Sigmoid colon (tissue), 7 donors: ENCODE data around the gene RPP30. TPM values are rescaled to one million over a fixed set of nuclear protein-coding genes. Genes with fewer than 3 reads are reported as not detected.

Experiments
- DNase-seq: peaks from one replicate; pipeline ENCODE4 v3.0.0-alpha.2; 2019
- H3K27ac ChIP-seq, 4 donors: fragments of 200-600 bp; sonication (generic); one replicate each; pipeline ENCODE4 v1.5.1; 2016 to 2019; ENCODE audit warnings: mild to moderate bottlenecking in 1 of 4
- H3K27me3 ChIP-seq, 3 donors: fragments of 200-600 bp; sonication (generic); one replicate each; pipeline ENCODE4 v1.5.1; 2019; ENCODE audit warnings: mild to moderate bottlenecking in 1 of 3
- H3K36me3 ChIP-seq, 4 donors: fragments of 200-600 bp; sonication (generic); one replicate each; pipeline ENCODE4 v1.5.1; 2016 to 2019
- H3K4me1 ChIP-seq, 4 donors: fragments of 200-600 bp; sonication (generic); one replicate each; pipeline ENCODE4 v1.5.1; 2017 to 2019
- H3K4me3 ChIP-seq, 4 donors: fragments of 200-600 bp; sonication (generic); one replicate each; pipeline ENCODE4 v1.5.1; 2017 to 2019; ENCODE audit warnings: mild to moderate bottlenecking in 2 of 4, moderate library complexity in 1 of 4
- H3K9me3 ChIP-seq, 4 donors: fragments of 200-600 bp in 3 of 4; sonication (generic) in 3 of 4; one replicate each; pipeline versions ENCODE4 v1.5.1 to v1.6.1; 2013 to 2019
- CTCF ChIP-seq, 4 experiments: fragments of 450-650 bp in 3 of 4; fragments of 200-600 bp in 1 of 4; IDR thresholded peaks; one replicate each; pipeline ENCODE4 v1.5.1; 2016 to 2019; ENCODE audit warnings: antibody characterized with exemption in 4 of 4, mild to moderate bottlenecking in 3 of 4, moderate library complexity in 2 of 4
- EP300 ChIP-seq, 4 donors: sonication (generic); formaldehyde crosslinking; IDR thresholded peaks; one replicate each; pipeline ENCODE4 v1.6.1; 2017; ENCODE audit warnings: antibody characterized with exemption in 4 of 4
- POLR2A ChIP-seq, 2 donors: fragments of 450-650 bp; IDR thresholded peaks; one replicate each; pipeline ENCODE4 v1.6.1; 2016; ENCODE audit warnings: antibody characterized with exemption in 2 of 2, mild to moderate bottlenecking in 2 of 2, moderate library complexity in 2 of 2
- POLR2AphosphoS5 ChIP-seq, 4 donors: sonication (generic); formaldehyde crosslinking; IDR thresholded peaks; one replicate each; pipeline ENCODE4 v1.6.1; 2017; ENCODE audit warnings: antibody characterized with exemption in 4 of 4
- WGBS, 2 donors: extraction: QIAGEN DNeasy Blood & Tissue Kit; methylation state at CpG; one replicate each; pipeline ENCODE4 v1.1.7; 2013; 5-methylcytosine and 5-hydroxymethylcytosine counted together
- intact Hi-C: fragments of 100-400 bp; cut with DNase I; formaldehyde crosslinking; loops from one replicate; pipeline ENCODE4 v1.15.1; 2023
- polyA plus RNA-seq, 3 donors: library from polyadenylated mRNA; stranded (reverse); fragments of 200-250 nt; gene quantifications; one replicate each; pipeline ENCODE4 v1.2.3, GENCODE V29; 2013
- total RNA-seq, 4 donors: library from RNA; depleted of rRNA; stranded (reverse); fragments of >200 nt; gene quantifications; one replicate each; pipeline ENCODE4 v1.1.0, GENCODE V29; 2016
- donor health status: healthy with polysubstance abuse.
- donor health status: Bipolar disorder and iron deficiency.
- donor health status: healthy.

The RPP30 gene
- total and polyA plus RNA-seq, 7 donors, result 14.7 to 41.3 (median 29.6) TPM

- Histone ChIP-seq H3K36me3 (no peaks in the 10 kb centered on the region), H3K4me1 (peaks cover 0 to 7% (median 2%) of the 10 kb centered on the region in 4 donors), H3K27ac (no peak overlapping the region), H3K9me3 (no peaks in the 10 kb centered on the region), H3K4me3 (no peak overlapping the region), H3K27me3 (no peaks in the 10 kb centered on the region)
- DNase-seq, result no peak
- intact Hi-C loops, result no loop called here
- WGBS, 2 donors, result 69 to 74% methylated on average over 4 of the region's 4 CpGs
- TF ChIP-seq CTCF (IDR thresholded peaks at IDR 0.05) (no peak), EP300 (IDR thresholded peaks at IDR 0.05) (no peak), POLR2AphosphoS5 (IDR thresholded peaks at IDR 0.05) (no peak), POLR2A (IDR thresholded peaks at IDR 0.05) (no peak)
These were observed 40.4 kb downstream of the RPP30 start for GRCh38 chr10:90912174-90912573.

- TF ChIP-seq POLR2A (IDR thresholded peaks at IDR 0.05), result no peak
- TF ChIP-seq EP300 (IDR thresholded peaks at IDR 0.05), result no peak
- 95% methylated on average over 7 of the region's 7 CpGs for WGBS, 2 donors
- Histone ChIP-seq H3K9me3 (no peaks in the 10 kb centered on the region), H3K36me3 (no peaks in the 10 kb centered on the region), H3K4me3 (no peak overlapping the region), H3K27me3 (no peaks in the 10 kb centered on the region), H3K4me1 (peaks cover 0 to 7% (median 2%) of the 10 kb centered on the region in 4 donors), H3K27ac (no peak overlapping the region)
- no peak for DNase-seq
- intact Hi-C loops, result no loop called here
These were observed 41.2 kb downstream of the RPP30 start for GRCh38 chr10:90912854-90913479.

- H3K4me1 ChIP-seq, result peaks cover 0 to 7% (median 2%) of the 10 kb centered on the region in 4 donors
These were observed 42.1 kb downstream of the RPP30 start for GRCh38 chr10:90913774-90914420.

GRCh38 chr10:90914992-90915765 lies 43.4 kb downstream of the RPP30 start:
- intact Hi-C loops, result no loop called here
- TF ChIP-seq POLR2AphosphoS5 (IDR thresholded peaks at IDR 0.05) (no peak), CTCF (IDR thresholded peaks at IDR 0.05) (no peak), POLR2A (IDR thresholded peaks at IDR 0.05) (no peak), EP300 (IDR thresholded peaks at IDR 0.05) (no peak)
- H3K9me3 ChIP-seq, result no peaks in the 10 kb centered on the region
- no peaks in the 10 kb centered on the region for H3K36me3 ChIP-seq
- peaks cover 0 to 7% (median 2%) of the 10 kb centered on the region in 4 donors for H3K4me1 ChIP-seq
- H3K4me3 ChIP-seq, result no peak overlapping the region
- no peaks in the 10 kb centered on the region for H3K27me3 ChIP-seq
- no peak for DNase-seq
- H3K27ac ChIP-seq, result no peak overlapping the region
- 85 to 88% methylated on average over 10 of the region's 10 CpGs for WGBS, 2 donors

More at GRCh38 chr10:90913774-90914420, 42.1 kb downstream of the RPP30 start:
- H3K4me3 ChIP-seq, result no peak overlapping the region
- no peak overlapping the region for H3K27ac ChIP-seq
- no peaks in the 10 kb centered on the region for H3K36me3 ChIP-seq
- intact Hi-C loops, result no loop called here
- H3K27me3 ChIP-seq, result no peaks in the 10 kb centered on the region
- WGBS, 2 donors, result 94% methylated on average over 2 of the region's 2 CpGs
- TF ChIP-seq EP300 (IDR thresholded peaks at IDR 0.05) (no peak), CTCF (IDR thresholded peaks at IDR 0.05) (no peak), POLR2A (IDR thresholded peaks at IDR 0.05) (no peak), POLR2AphosphoS5 (IDR thresholded peaks at IDR 0.05) (no peak)
- H3K9me3 ChIP-seq, result no peaks in the 10 kb centered on the region
- no peak for DNase-seq

- TF ChIP-seq POLR2AphosphoS5 (IDR thresholded peaks at IDR 0.05), result no peak
- no peak for TF ChIP-seq CTCF (IDR thresholded peaks at IDR 0.05)
- TF ChIP-seq EP300 (IDR thresholded peaks at IDR 0.05), result no peak
- no peak overlapping the region for H3K4me3 ChIP-seq
- no peaks in the 10 kb centered on the region for H3K9me3 ChIP-seq
- H3K27ac ChIP-seq, result no peak overlapping the region
- 84 to 87% methylated on average over 11 of the region's 11 CpGs for WGBS, 2 donors
- H3K27me3 ChIP-seq, result no peaks in the 10 kb centered on the region
- no peaks in the 10 kb centered on the region for H3K36me3 ChIP-seq
- peaks cover 0 to 7% (median 2%) of the 10 kb centered on the region in 4 donors for H3K4me1 ChIP-seq
- no peak for DNase-seq
- intact Hi-C loops, result no loop called here
These were observed 43.9 kb downstream of the RPP30 start for GRCh38 chr10:90915766-90916075.
